ENCODE data around the gene PZP. TPM values are rescaled to one million over a fixed set of nuclear protein-coding genes. Genes with fewer than 3 reads are reported as not detected.
"Not testable (repeated sequence)": the region's sequence is repeated elsewhere in the genome, so short reads cannot be mapped to it uniquely, and the experiment has no call there.

The PZP gene
- total and polyA plus RNA-seq, 8 donors: 0.03 to 0.38 (median 0.05) TPM; not detected in 5

DNA sequence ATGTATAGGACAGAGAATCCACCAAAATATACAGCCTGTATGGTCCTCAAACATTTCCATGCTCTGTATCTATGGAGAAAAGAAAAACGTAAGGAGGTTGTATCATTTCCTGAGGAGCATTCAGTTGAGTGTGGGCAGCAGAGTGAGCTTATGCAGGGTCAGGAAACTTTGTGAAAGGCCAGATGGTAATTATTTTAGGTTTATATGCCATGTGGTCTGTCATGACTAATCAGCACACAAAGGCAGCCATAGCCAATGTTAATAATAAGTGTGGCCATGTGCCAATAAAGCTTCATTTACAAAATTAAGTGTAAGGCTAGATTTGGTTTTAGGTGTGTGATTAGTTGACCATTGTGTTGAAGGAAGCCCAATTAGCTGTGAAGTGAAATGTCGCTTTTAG lies 59.3 kb downstream of the PZP start:
- TF ChIP-seq, protein P1, sequence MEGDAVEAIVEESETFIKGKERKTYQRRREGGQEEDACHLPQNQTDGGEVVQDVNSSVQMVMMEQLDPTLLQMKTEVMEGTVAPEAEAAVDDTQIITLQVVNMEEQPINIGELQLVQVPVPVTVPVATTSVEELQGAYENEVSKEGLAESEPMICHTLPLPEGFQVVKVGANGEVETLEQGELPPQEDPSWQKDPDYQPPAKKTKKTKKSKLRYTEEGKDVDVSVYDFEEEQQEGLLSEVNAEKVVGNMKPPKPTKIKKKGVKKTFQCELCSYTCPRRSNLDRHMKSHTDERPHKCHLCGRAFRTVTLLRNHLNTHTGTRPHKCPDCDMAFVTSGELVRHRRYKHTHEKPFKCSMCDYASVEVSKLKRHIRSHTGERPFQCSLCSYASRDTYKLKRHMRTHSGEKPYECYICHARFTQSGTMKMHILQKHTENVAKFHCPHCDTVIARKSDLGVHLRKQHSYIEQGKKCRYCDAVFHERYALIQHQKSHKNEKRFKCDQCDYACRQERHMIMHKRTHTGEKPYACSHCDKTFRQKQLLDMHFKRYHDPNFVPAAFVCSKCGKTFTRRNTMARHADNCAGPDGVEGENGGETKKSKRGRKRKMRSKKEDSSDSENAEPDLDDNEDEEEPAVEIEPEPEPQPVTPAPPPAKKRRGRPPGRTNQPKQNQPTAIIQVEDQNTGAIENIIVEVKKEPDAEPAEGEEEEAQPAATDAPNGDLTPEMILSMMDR (IDR thresholded peaks at IDR 0.05): no peak
- H3K4me1 ChIP-seq: no peaks in the 10 kb centered on the region
- ATAC-seq: no peak
- H3K27ac ChIP-seq: no peak overlapping the region
- no peaks in the 10 kb centered on the region for H3K27me3 ChIP-seq
- no peaks in the 10 kb centered on the region for H3K9me3 ChIP-seq
- 47 to 50% methylated on average over 2 of the region's 2 CpGs for WGBS, 2 donors
- H3K4me3 ChIP-seq: no peak overlapping the region
- FAIRE-seq: no peak
- DNase-seq: no peak
- intact Hi-C loops (cut with DNase I): no loop called here
- H3K36me3 ChIP-seq: no peaks in the 10 kb centered on the region

DNA sequence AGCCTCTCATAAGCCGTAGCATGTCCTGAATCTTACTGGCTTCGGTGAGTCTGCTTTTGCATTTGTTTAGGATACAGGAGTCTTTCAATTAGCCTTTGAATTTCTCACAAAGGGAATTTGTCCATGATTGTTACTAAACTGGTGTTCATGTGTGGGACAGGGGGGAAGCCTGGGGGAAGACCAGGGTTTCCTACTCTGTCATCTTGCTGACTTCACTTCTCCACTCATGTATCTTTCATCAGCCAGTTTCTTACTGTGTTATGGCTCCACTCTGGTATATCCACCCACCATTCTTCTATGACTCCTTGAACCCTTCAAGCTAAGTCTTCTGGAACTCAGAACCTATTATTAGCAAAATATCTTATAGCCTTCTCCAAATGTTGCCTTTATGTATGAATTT lies 60.7 kb downstream of the PZP start:
- WGBS, 2 donors: 83 to 94% methylated on average over 2 of the region's 2 CpGs
- no peak for ATAC-seq

DNA sequence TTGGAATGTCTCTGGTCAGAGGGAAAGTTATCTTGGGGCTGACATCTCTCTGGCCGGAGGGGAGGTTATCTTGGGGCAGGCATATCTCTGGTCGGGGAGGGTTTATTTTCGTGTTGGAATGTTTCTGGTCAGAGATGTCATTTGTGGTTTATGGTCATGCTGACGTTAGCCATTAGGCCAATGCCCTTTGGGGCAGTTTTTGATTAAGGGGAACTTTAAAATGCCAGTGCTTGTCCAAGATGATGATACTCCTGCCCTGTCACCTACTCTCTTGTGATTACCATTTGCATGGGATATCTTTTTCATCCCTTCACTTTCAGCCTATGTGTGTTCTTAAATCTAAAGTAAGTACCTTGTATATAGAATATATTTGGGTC lies 63.5 kb downstream of the PZP start:
- FAIRE-seq: no peak

More for the DNA sequence above, 60.7 kb downstream of the PZP start:
- Histone ChIP-seq H3K27me3 (no peaks in the 10 kb centered on the region), H3K9me3 (no peaks in the 10 kb centered on the region), H3K27ac (no peak overlapping the region), H3K36me3 (no peaks in the 10 kb centered on the region), H3K4me1 (no peaks in the 10 kb centered on the region), H3K4me3 (no peak overlapping the region)
- FAIRE-seq (no peak), DNase-seq (no peak)
- intact Hi-C loops (cut with DNase I): no loop called here
- TF ChIP-seq, protein P1 (IDR thresholded peaks at IDR 0.05): no peak

DNA sequence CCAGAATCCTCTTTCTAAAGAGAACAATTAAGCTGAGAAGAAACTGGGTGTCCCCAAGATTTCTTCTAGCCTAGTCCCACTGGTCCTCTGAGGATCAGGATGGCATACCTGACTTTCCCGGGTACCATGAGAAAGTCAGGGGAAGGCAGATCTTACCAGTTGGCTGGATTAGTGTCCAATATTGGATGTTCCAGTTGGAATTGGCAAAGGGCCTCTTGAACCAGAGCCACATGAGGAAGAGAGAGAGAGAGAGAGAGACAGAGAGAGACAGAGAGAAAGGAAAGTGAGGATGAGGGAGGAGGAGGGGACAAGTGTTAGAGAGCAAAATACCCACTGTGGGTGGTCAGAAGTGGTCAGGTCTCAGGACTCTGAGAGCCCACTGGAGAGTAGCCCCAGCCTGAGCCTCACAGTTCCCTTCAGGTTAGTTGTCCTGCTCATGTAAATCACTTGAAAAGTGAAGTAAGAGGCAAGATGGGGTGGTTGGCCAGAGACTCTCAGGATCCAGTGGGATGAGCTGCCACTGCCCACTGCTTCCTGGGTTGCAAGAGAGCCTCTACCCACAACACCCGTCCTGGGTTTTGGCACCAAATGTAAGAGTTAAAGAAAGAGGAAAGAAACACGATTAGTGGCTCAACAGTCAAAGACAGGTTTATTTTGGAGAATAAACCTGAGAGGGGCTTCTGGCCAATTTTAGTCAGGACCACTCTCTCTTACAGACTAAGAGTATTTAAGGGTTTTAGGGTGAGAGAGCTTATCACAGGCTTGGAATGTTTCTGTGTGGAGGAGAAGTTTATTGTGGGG lies 64.1 kb downstream of the PZP start:
- ATAC-seq (no peak), FAIRE-seq (no peak), DNase-seq (no peak)
- TF ChIP-seq, protein P1 (IDR thresholded peaks at IDR 0.05): no peak
- Histone ChIP-seq H3K27me3 (no peaks in the 10 kb centered on the region), H3K36me3 (no peaks in the 10 kb centered on the region), H3K4me1 (no peaks in the 10 kb centered on the region), H3K9me3 (no peaks in the 10 kb centered on the region), H3K27ac (no peak overlapping the region), H3K4me3 (no peak overlapping the region)
- intact Hi-C loops (cut with DNase I): no loop called here
- 85 to 88% methylated on average over 3 of the region's 3 CpGs for WGBS, 2 donors

More for the DNA sequence above, 63.5 kb downstream of the PZP start:
- no peak for DNase-seq
- 65 to 70% methylated on average over 4 of the region's 4 CpGs for WGBS, 2 donors
- no peak for ATAC-seq
- no peaks in the 10 kb centered on the region for H3K36me3 ChIP-seq
- no peaks in the 10 kb centered on the region for H3K27me3 ChIP-seq
- no peaks in the 10 kb centered on the region for H3K9me3 ChIP-seq
- H3K4me1 ChIP-seq: no peaks in the 10 kb centered on the region
- H3K4me3 ChIP-seq: no peak overlapping the region
- TF ChIP-seq, protein P1 (IDR thresholded peaks at IDR 0.05): no peak
- H3K27ac ChIP-seq: no peak overlapping the region
- intact Hi-C loops (cut with DNase I): no loop called here

DNA sequence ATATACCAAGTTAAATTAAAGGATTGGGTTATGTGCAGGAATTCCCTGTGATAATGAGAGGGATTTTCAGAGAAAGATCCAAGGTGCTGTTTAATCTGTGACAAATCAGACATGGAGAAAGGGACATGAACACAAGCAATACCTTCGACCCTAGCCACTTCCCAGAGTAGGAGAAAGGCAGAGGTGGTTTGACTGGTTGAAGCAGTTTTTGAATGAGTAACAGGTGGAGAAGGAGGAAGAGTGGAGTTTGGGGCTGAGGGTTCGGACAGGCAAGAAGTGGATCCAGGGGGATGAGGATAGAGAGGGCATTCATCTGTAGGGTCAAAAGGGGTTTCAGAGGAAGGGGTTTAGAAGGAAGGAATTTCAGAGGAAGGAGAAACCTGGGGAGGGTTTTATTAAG lies 65.1 kb downstream of the PZP start:
- Histone ChIP-seq H3K27ac (no peak overlapping the region), H3K36me3 (no peaks in the 10 kb centered on the region), H3K4me3 (no peak overlapping the region), H3K9me3 (no peaks in the 10 kb centered on the region), H3K27me3 (no peaks in the 10 kb centered on the region), H3K4me1 (no peaks in the 10 kb centered on the region)
- intact Hi-C loops (cut with DNase I): no loop called here
- DNase-seq (no peak), FAIRE-seq (no peak), ATAC-seq (no peak)
- TF ChIP-seq, protein P1 (IDR thresholded peaks at IDR 0.05): no peak
- WGBS, 2 donors: 46 to 52% methylated on average over 2 of the region's 2 CpGs

DNA sequence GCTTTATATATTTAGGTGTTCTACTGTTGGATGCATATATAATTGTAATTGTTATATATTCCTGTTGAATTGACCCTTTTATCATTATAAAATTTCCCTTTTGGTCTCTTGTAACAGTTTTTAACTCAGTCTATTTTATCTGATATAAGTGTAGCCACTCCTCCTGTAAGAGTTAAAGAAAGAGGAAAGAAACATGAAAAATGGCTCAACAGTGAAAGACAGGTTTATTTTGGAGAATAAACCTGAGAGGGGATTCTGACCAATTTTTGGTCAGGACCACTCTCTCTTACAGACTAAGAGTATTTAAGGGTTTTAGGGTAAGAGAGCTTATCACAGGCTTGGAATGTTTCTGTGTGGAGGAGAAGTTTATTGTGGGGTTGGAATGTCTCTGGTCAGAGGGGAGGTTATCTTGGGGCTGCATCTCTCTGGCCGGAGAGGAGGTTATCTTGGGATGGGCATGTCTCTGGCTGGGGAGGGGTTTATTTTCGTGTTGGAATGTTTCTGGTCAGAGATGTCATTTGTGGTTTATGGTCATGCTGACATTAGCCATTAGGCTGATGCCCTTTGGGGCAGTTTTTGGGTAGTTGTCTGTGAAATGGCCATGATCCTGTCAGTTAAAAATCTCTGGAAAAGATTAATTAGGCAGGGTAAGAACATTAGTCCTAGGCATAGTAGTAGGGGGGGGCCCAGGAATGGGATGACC lies 68.5 kb downstream of the PZP start:
- H3K27me3 ChIP-seq; H3K4me1 ChIP-seq; FAIRE-seq; DNase-seq; ATAC-seq; H3K9me3 ChIP-seq; H3K4me3 ChIP-seq; intact Hi-C loops (cut with DNase I); H3K27ac ChIP-seq; H3K36me3 ChIP-seq: not testable (repeated sequence)
- 61 to 72% methylated on average over 2 of the region's 2 CpGs for WGBS, 2 donors

Measured in pancreas (tissue), 10 donors.